HL-60 (cell line): ENCODE results near the gene PTEN.

ENCODE experiments used
- DNase-seq, 2 experiments: peaks; one replicate each; pipeline ENCODE4 v3.0.0-alpha.2; 2010 to 2020; ENCODE audit warnings: low read depth in 1 of 2, low spot score in 1 of 2
- H3K27ac ChIP-seq: fragments of 250-450 bp; sonication (Bioruptor Pico); replicated peaks from 2 replicates; pipeline ENCODE4 v1.5.1; 2020; ENCODE audit warnings: mild to moderate bottlenecking, moderate library complexity
- H3K27me3 ChIP-seq: fragments of 250-450 bp; sonication (Bioruptor Pico); 2 replicates; pipeline ENCODE4 v1.5.1; 2021; ENCODE audit warnings: mild to moderate bottlenecking, moderate library complexity; ENCODE audit not compliant: insufficient read depth, poor library complexity, severe bottlenecking
- H3K4me3 ChIP-seq: replicated peaks from 2 replicates; pipeline ENCODE4 v1.5.1; 2011; ENCODE audit warnings: mild to moderate bottlenecking, control low read depth, low read length; ENCODE audit not compliant: insufficient read depth
- GABPA ChIP-seq: IDR thresholded peaks from 2 replicates; pipeline ENCODE4 v1.6.1; 2012; ENCODE audit warnings: low read depth
- POLR2AphosphoS5 ChIP-seq: IDR thresholded peaks from 2 replicates; pipeline ENCODE4 v1.6.1; 2012; ENCODE audit warnings: low read depth
- SPI1 ChIP-seq: IDR thresholded peaks from 2 replicates; pipeline ENCODE4 v1.6.1; 2012; ENCODE audit warnings: low read depth, mild to moderate bottlenecking, borderline replicate concordance
- TF ChIP-seq, protein P1 (sequence below): IDR thresholded peaks from one replicate; pipeline ENCODE4 v1.5.1; 2011; ENCODE audit warnings: low read length, control low read depth, inconsistent platforms; ENCODE audit not compliant: insufficient read depth
- TF ChIP-seq, protein P2 (sequence below): IDR thresholded peaks from 2 replicates; pipeline ENCODE4 v1.6.1; 2012; ENCODE audit warnings: low read depth; ENCODE audit not compliant: insufficient replicate concordance

PTEN gene

DNA sequence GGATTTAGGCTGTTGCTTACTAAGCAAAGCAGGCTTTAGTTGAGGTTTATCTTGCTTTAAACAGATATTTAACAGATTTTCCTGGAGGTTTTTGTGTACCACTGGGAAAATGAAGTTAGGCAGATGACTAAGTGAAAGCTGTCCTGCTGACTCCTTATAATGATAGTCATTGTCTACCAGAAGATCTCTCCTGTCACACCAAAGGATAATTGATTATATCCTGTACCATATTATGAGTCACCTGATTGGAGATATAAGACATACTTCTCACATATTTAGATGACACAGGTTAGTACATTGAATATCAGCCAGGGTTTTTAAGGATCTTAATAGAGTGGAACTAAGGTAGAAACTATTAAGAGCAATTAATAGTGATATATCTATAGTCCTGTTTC lies 68.4 kb downstream of the PTEN start:
- Histone ChIP-seq H3K27me3 (no peaks in the 10 kb centered on the region), H3K4me3 (no peak overlapping the region), H3K27ac (no peak overlapping the region)
- no peak for TF ChIP-seq POLR2AphosphoS5
- TF ChIP-seq, protein P1, sequence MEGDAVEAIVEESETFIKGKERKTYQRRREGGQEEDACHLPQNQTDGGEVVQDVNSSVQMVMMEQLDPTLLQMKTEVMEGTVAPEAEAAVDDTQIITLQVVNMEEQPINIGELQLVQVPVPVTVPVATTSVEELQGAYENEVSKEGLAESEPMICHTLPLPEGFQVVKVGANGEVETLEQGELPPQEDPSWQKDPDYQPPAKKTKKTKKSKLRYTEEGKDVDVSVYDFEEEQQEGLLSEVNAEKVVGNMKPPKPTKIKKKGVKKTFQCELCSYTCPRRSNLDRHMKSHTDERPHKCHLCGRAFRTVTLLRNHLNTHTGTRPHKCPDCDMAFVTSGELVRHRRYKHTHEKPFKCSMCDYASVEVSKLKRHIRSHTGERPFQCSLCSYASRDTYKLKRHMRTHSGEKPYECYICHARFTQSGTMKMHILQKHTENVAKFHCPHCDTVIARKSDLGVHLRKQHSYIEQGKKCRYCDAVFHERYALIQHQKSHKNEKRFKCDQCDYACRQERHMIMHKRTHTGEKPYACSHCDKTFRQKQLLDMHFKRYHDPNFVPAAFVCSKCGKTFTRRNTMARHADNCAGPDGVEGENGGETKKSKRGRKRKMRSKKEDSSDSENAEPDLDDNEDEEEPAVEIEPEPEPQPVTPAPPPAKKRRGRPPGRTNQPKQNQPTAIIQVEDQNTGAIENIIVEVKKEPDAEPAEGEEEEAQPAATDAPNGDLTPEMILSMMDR: no peak
- TF ChIP-seq SPI1: no peak
- no peak for TF ChIP-seq GABPA
- TF ChIP-seq, protein P2, sequence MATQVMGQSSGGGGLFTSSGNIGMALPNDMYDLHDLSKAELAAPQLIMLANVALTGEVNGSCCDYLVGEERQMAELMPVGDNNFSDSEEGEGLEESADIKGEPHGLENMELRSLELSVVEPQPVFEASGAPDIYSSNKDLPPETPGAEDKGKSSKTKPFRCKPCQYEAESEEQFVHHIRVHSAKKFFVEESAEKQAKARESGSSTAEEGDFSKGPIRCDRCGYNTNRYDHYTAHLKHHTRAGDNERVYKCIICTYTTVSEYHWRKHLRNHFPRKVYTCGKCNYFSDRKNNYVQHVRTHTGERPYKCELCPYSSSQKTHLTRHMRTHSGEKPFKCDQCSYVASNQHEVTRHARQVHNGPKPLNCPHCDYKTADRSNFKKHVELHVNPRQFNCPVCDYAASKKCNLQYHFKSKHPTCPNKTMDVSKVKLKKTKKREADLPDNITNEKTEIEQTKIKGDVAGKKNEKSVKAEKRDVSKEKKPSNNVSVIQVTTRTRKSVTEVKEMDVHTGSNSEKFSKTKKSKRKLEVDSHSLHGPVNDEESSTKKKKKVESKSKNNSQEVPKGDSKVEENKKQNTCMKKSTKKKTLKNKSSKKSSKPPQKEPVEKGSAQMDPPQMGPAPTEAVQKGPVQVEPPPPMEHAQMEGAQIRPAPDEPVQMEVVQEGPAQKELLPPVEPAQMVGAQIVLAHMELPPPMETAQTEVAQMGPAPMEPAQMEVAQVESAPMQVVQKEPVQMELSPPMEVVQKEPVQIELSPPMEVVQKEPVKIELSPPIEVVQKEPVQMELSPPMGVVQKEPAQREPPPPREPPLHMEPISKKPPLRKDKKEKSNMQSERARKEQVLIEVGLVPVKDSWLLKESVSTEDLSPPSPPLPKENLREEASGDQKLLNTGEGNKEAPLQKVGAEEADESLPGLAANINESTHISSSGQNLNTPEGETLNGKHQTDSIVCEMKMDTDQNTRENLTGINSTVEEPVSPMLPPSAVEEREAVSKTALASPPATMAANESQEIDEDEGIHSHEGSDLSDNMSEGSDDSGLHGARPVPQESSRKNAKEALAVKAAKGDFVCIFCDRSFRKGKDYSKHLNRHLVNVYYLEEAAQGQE: no peak
- no peak for DNase-seq

DNA sequence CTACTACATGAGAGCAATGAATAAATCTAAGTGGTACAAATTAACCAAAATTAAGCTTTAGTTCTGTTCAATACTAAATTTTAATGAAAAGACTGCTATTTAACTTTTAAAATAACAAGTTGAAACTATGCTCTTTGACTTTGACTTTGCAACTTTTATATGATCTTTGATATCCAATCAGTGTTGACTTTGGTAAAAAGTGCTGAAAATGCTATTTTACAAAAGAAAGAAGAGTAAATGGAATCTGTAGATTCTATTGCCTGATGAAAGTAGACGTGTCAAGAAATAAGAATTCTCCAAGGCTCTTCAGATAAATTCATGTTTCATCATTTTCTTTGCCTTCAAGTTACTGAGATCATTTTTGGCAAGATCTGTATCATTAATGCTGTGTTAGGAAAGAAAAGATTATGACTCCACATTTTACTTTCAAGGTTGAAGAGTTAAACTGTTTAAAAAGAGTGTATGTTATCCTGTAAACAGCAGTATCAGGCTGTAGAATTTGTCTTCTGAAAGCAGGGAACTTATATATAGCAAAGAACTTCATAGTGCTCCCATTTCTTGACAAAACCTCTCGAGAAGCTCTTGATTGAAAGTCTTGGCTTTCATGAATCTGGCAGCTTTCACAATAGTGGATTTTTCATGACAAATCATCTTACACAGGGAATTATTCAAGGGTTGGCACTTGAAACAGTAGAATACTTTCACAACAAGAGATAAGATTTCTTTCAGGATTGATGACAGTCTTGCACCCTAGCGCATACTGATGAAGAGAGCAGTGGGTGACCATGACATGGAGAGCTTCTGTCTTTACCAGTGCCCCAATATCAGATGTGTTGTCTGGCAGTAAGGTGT lies 72.1 kb downstream of the PTEN start:
- Histone ChIP-seq H3K27me3 (no peaks in the 10 kb centered on the region), H3K27ac (no peak overlapping the region), H3K4me3 (no peak overlapping the region)
- TF ChIP-seq, protein P1: no peak
- TF ChIP-seq GABPA: no peak
- TF ChIP-seq POLR2AphosphoS5: no peak
- TF ChIP-seq SPI1: no peak
- TF ChIP-seq, protein P2: no peak
- DNase-seq: no peak

- Histone ChIP-seq H3K27ac (no peak overlapping the region), H3K27me3 (no peaks in the 10 kb centered on the region), H3K4me3 (no peak overlapping the region)
- DNase-seq: no peak
- TF ChIP-seq SPI1 (no peak), POLR2AphosphoS5 (no peak), GABPA (no peak)
- TF ChIP-seq, protein P2: no peak
- TF ChIP-seq, protein P1: no peak
Observed at GRCh38 chr10:87940210-87940609, 76.8 kb downstream of the PTEN start.
